ENCODE results near the gene SEMA6D. TPM values are rescaled to one million over a fixed set of nuclear protein-coding genes. Genes with fewer than 3 reads are reported as not detected.
"Not testable (repeated sequence)": the region's sequence is repeated elsewhere in the genome, so short reads cannot be mapped to it uniquely, and the experiment has no call there.

SEMA6D gene
- total and polyA plus RNA-seq, 7 donors: 2.4 to 12.5 (median 6.4) TPM

- intact Hi-C loops (cut with DNase I): no loop called here
- WGBS, 2 donors: 17 to 64% methylated on average over 2 of the region's 2 CpGs
Observed at GRCh38 chr15:47733085-47733484, 15.8 kb downstream of the SEMA6D start.

GRCh38 chr15:47736143-47736786, 19.0 kb downstream of the SEMA6D start:
- no peak overlapping the region for H3K27ac ChIP-seq
- no peak overlapping the region for H3K4me3 ChIP-seq
- no peaks in the 10 kb centered on the region for H3K27me3 ChIP-seq
- peaks cover 0 to 6% (median 3%) of the 10 kb centered on the region in 4 donors for H3K4me1 ChIP-seq
- H3K36me3 ChIP-seq: no peaks in the 10 kb centered on the region
- intact Hi-C loops (cut with DNase I): no loop called here
- DNase-seq: no peak
- TF ChIP-seq EP300 (IDR thresholded peaks at IDR 0.05): no peak
- no peak for TF ChIP-seq POLR2A (IDR thresholded peaks at IDR 0.05)
- TF ChIP-seq, protein P1, sequence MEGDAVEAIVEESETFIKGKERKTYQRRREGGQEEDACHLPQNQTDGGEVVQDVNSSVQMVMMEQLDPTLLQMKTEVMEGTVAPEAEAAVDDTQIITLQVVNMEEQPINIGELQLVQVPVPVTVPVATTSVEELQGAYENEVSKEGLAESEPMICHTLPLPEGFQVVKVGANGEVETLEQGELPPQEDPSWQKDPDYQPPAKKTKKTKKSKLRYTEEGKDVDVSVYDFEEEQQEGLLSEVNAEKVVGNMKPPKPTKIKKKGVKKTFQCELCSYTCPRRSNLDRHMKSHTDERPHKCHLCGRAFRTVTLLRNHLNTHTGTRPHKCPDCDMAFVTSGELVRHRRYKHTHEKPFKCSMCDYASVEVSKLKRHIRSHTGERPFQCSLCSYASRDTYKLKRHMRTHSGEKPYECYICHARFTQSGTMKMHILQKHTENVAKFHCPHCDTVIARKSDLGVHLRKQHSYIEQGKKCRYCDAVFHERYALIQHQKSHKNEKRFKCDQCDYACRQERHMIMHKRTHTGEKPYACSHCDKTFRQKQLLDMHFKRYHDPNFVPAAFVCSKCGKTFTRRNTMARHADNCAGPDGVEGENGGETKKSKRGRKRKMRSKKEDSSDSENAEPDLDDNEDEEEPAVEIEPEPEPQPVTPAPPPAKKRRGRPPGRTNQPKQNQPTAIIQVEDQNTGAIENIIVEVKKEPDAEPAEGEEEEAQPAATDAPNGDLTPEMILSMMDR (IDR thresholded peaks at IDR 0.05): no peak
- TF ChIP-seq POLR2AphosphoS5 (IDR thresholded peaks at IDR 0.05): no peak
- no peaks in the 10 kb centered on the region for H3K9me3 ChIP-seq
- 57 to 61% methylated on average over 3 of the region's 3 CpGs for WGBS, 2 donors

More at GRCh38 chr15:47733085-47733484, 15.8 kb downstream of the SEMA6D start:
- TF ChIP-seq EP300 (IDR thresholded peaks at IDR 0.05): no peak
- TF ChIP-seq POLR2A (IDR thresholded peaks at IDR 0.05): no peak
- no peak for TF ChIP-seq POLR2AphosphoS5 (IDR thresholded peaks at IDR 0.05)
- TF ChIP-seq, protein P1 (IDR thresholded peaks at IDR 0.05): no peak
- Histone ChIP-seq H3K27ac (no peak overlapping the region), H3K4me1 (peaks cover 0 to 6% (median 3%) of the 10 kb centered on the region in 4 donors), H3K4me3 (no peak overlapping the region), H3K36me3 (no peaks in the 10 kb centered on the region), H3K9me3 (no peaks in the 10 kb centered on the region), H3K27me3 (no peaks in the 10 kb centered on the region)
- DNase-seq: no peak

DNA sequence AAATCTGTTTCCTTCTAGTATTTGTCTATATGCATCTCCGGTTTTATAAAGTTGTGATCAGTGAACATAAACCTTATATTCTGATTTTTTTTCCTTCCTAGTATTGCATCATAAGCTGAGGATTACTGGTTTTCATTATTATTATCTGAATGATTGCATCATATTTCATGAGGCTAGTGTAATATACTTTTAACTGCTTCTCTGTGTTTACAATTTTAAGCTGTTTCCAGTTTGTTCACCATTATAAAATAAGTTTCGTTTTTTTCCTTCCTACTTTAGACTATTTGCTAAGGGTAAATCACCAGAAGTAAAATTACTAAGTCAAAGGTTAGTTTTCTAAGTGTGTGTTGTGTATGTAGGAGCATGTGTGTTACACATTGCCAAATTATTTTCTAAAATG, 20.2 kb downstream of the SEMA6D start:
- Histone ChIP-seq H3K9me3 (no peaks in the 10 kb centered on the region), H3K4me3 (no peak overlapping the region), H3K27me3 (no peaks in the 10 kb centered on the region), H3K4me1 (peaks cover 0 to 6% (median 3%) of the 10 kb centered on the region in 4 donors), H3K36me3 (no peaks in the 10 kb centered on the region), H3K27ac (no peak overlapping the region)
- no peak for DNase-seq
- intact Hi-C loops (cut with DNase I): no loop called here
- 34 to 70% methylated on average over 2 of the region's 2 CpGs for WGBS, 2 donors
- TF ChIP-seq POLR2A (IDR thresholded peaks at IDR 0.05): no peak
- TF ChIP-seq POLR2AphosphoS5 (IDR thresholded peaks at IDR 0.05): no peak
- TF ChIP-seq, protein P1 (IDR thresholded peaks at IDR 0.05): no peak
- no peak for TF ChIP-seq EP300 (IDR thresholded peaks at IDR 0.05)

DNA sequence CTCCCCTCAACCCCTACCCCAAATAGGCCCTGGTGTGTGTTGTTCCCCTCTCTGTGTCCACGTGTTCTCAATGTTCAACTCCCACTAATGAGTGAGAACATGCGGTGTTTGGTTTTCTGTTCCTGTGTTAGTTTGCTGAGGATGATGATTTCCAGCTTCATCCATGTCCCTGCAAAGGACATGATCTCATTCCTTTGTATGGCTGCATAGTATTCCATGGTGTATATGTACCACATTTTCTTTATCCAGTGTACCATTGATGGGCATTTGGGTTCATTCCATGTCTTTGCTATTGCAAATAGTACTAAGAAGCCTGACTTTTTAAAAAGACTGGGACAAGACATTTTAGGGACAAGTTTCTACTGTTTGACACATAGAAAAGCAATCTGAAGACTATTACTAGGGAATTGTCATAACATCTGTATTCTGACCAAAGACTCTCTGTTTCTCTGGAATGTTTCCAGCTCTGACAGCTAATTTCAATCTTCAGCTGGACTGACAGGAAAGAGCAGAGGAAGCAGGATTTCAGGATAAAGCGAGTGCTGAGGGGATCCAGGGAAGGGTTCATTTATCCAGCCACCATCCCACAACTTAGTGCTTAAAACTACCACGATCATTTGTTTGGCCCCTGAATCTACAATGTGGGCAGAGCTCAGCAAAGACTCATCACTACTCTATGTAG, 21.0 kb downstream of the SEMA6D start:
- WGBS, 2 donors: 86 to 89% methylated on average over 4 of the region's 4 CpGs
- intact Hi-C loops (cut with DNase I); H3K9me3 ChIP-seq; H3K27ac ChIP-seq; H3K4me1 ChIP-seq; H3K27me3 ChIP-seq; DNase-seq; H3K4me3 ChIP-seq; H3K36me3 ChIP-seq: not testable (repeated sequence)

- Histone ChIP-seq H3K27me3 (no peaks in the 10 kb centered on the region), H3K4me3 (no peak overlapping the region), H3K9me3 (no peaks in the 10 kb centered on the region), H3K36me3 (no peaks in the 10 kb centered on the region), H3K27ac (no peak overlapping the region), H3K4me1 (peaks cover 0 to 6% (median 3%) of the 10 kb centered on the region in 4 donors)
- 97 to 98% methylated on average over 4 of the region's 4 CpGs for WGBS, 2 donors
- DNase-seq: no peak
- TF ChIP-seq, protein P1 (IDR thresholded peaks at IDR 0.05): no peak
- no peak for TF ChIP-seq POLR2AphosphoS5 (IDR thresholded peaks at IDR 0.05)
- no peak for TF ChIP-seq POLR2A (IDR thresholded peaks at IDR 0.05)
- TF ChIP-seq EP300 (IDR thresholded peaks at IDR 0.05): no peak
- intact Hi-C loops (cut with DNase I): loop anchor here (10.0 kb wide), 1 partner anchor 76 kb away; no protein-coding TSS in a partner anchor
Observed at GRCh38 chr15:47741082-47741481, 23.8 kb downstream of the SEMA6D start.

All from sigmoid colon (tissue), 7 donors.